PFSK-1 (cell line): ENCODE results near the gene WNT16.

Experiments
- POLR2AphosphoS5 ChIP-seq: IDR thresholded peaks from 2 replicates; pipeline ENCODE4 v1.6.1; 2012; ENCODE audit warnings: low read depth, mild to moderate bottlenecking, control low read depth, low read length, moderate library complexity
- REST ChIP-seq, 2 experiments: IDR thresholded peaks; 2 replicates each; pipeline versions ENCODE4 v1.6.1 to v1.8.0; 2011 to 2012; ENCODE audit warnings: low read depth in 2 of 2, low read length in 2 of 2, control low read depth in 1 of 2, inconsistent platforms in 1 of 2, mild to moderate bottlenecking in 1 of 2, moderate library complexity in 1 of 2; ENCODE audit not compliant: insufficient read depth in 1 of 2
- SIN3A ChIP-seq: IDR thresholded peaks from 2 replicates; pipeline ENCODE4 v1.6.1; 2012; ENCODE audit warnings: mild to moderate bottlenecking, low read length, moderate library complexity, borderline replicate concordance; ENCODE audit not compliant: insufficient read depth

DNA sequence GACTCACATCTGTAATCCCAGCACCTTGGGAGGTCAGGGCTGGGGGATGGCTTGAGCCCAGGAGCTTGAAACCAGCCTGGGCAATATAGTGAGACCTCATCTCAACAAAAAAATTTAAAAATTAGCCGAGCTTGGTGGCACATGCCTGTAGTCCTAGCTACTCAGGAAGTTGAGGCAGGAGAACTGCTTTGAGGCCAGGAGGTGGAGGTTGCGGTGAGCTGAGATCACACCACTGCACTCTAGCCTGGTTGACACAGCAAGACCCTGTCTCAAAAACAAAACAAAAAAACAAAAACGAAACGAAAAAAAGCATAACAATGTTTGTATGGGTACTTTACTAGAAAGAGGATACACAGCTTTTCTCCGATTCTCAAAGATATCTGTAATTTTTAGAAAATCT is 31.8 kb downstream of the WNT16 start:
- TF ChIP-seq SIN3A (no peak), REST (IDR thresholded peaks at IDR 0.05; ENCODE audit: insufficient read depth in 1 of 2, low read depth in 2 of 2, low read length in 2 of 2) (no peak), POLR2AphosphoS5 (no peak)
